Ecto neural progenitor cell (in vitro differentiated cells): ENCODE results near the gene STEAP1.
A peak's percentile ranks its signal among the peaks of the same experiment; 100 is the strongest.

Source experiments
- DNase-seq: peaks from one replicate; pipeline ENCODE4 v3.0.0-alpha.2; 2018; ENCODE audit warnings: low spot score

Gene STEAP1

GRCh38 chr7:90211391-90212148 is 57.3 kb downstream of the STEAP1 start, which contains the start of gene STEAP2:
Gene STEAP2 (plus strand): TSS chr7:90211740. CDS start chr7:90225083, 13,343 bp downstream.
- peak; percentile 92 for DNase-seq

GRCh38 chr7:90212149-90212495 is 57.9 kb downstream of the STEAP1 start:
- no peak for DNase-seq

GRCh38 chr7:90213521-90213920 is 59.3 kb downstream of the STEAP1 start:
- no peak for DNase-seq
